Fibroblast of lung (primary cell): ENCODE data around the gene PEPD. TPM values are rescaled to one million over a fixed set of nuclear protein-coding genes. Genes with fewer than 3 reads are reported as not detected.
A peak's percentile ranks its signal among the peaks of the same experiment; 100 is the strongest.

ENCODE experiments used
- DNase-seq, 2 donors: peaks; one replicate each; pipeline versions ENCODE4 v3.0.0 to v3.0.0-alpha.2; 2010; ENCODE audit warnings: low read depth in 2 of 2
- H2AFZ ChIP-seq: 2 replicates; pipeline ENCODE4 v1.5.1; 2012; ENCODE audit warnings: low read length, control low read depth, inconsistent platforms
- H3K27ac ChIP-seq: 2 replicates; pipeline ENCODE4 v1.5.1; 2011; ENCODE audit warnings: low read length, control low read depth; ENCODE audit not compliant: insufficient read depth
- H3K27me3 ChIP-seq: 2 replicates; pipeline ENCODE4 v1.5.1; 2011; ENCODE audit warnings: mild to moderate bottlenecking, low read length; ENCODE audit not compliant: control insufficient read depth, insufficient read depth
- H3K36me3 ChIP-seq: 2 replicates; pipeline ENCODE4 v1.5.1; 2011; ENCODE audit warnings: low read length; ENCODE audit not compliant: control insufficient read depth, insufficient read depth
- H3K4me1 ChIP-seq: 2 replicates; pipeline ENCODE4 v1.5.1; 2011; ENCODE audit warnings: low read length; ENCODE audit not compliant: control insufficient read depth, insufficient read depth; ENCODE audit errors: extremely low read depth
- H3K4me2 ChIP-seq: 2 replicates; pipeline ENCODE4 v1.5.1; 2011; ENCODE audit warnings: low read length, control low read depth; ENCODE audit not compliant: insufficient read depth; ENCODE audit errors: extremely low read depth
- H3K4me3 ChIP-seq, 4 experiments: fragments of 200-600 bp in 1 of 4; sonication (generic) in 1 of 4; replicated peaks in 1 of 4; 2 replicates each; pipeline ENCODE4 v1.5.1; 2011 to 2016; ENCODE audit warnings: low read length in 4 of 4, low read depth in 3 of 4, mild to moderate bottlenecking in 3 of 4, control low read depth in 2 of 4, inconsistent platforms in 1 of 4, mixed read lengths in 1 of 4; ENCODE audit not compliant: insufficient read depth in 1 of 4; ENCODE audit errors: control extremely low read depth in 1 of 4
- H3K79me2 ChIP-seq: 2 replicates; pipeline ENCODE4 v1.5.1; 2012; ENCODE audit warnings: mild to moderate bottlenecking, low read length, inconsistent platforms; ENCODE audit not compliant: control insufficient read depth, insufficient read depth
- H3K9ac ChIP-seq: 2 replicates; pipeline ENCODE4 v1.5.1; 2011; ENCODE audit warnings: mild to moderate bottlenecking, low read length, control low read depth; ENCODE audit not compliant: insufficient read depth
- H3K9me3 ChIP-seq: 2 replicates; pipeline ENCODE4 v1.5.1; 2012; ENCODE audit warnings: low read depth, low read length; ENCODE audit not compliant: control insufficient read depth, insufficient read depth
- H4K20me1 ChIP-seq: 2 replicates; pipeline ENCODE4 v1.5.1; 2011; ENCODE audit warnings: low read length; ENCODE audit not compliant: control insufficient read depth, insufficient read depth; ENCODE audit errors: extremely low read depth
- CTCF ChIP-seq, 2 donors: IDR thresholded peaks in 1 of 2; conservative IDR thresholded peaks in 1 of 2; 1 replicate in 1 of 2; 2 replicates in 1 of 2; pipeline ENCODE4 v1.5.1; 2011 to 2012; ENCODE audit warnings: low read length in 2 of 2, control low read depth in 1 of 2, inconsistent platforms in 1 of 2, low read depth in 1 of 2, mild to moderate bottlenecking in 1 of 2
- EZH2 ChIP-seq: IDR thresholded peaks from 2 replicates; pipeline ENCODE4 v1.5.1; 2012; ENCODE audit warnings: low read length, control low read depth, mild to moderate bottlenecking; ENCODE audit errors: missing control alignments
- polyA plus RNA-seq, 2 donors: library from polyadenylated mRNA; depleted of rRNA in 1 of 2; stranded (reverse) in 1 of 2; unstranded in 1 of 2; fragments of >200 nt; gene quantifications; 2 replicates each; pipeline ENCODE4 v1.2.1, GENCODE V29; 2011 to 2012; ENCODE audit warnings: missing spikeins in 1 of 2
- total RNA-seq: library from RNA; depleted of rRNA; stranded (reverse); fragments of >200 nt; gene quantifications from 2 replicates; pipeline ENCODE4 v1.2.1, GENCODE V29; 2014

The PEPD gene
- total and polyA plus RNA-seq, 2 donors (not counting 1 experiment from before 2014, with no cell fraction given) = 59.8 to 81.9 TPM

DNA sequence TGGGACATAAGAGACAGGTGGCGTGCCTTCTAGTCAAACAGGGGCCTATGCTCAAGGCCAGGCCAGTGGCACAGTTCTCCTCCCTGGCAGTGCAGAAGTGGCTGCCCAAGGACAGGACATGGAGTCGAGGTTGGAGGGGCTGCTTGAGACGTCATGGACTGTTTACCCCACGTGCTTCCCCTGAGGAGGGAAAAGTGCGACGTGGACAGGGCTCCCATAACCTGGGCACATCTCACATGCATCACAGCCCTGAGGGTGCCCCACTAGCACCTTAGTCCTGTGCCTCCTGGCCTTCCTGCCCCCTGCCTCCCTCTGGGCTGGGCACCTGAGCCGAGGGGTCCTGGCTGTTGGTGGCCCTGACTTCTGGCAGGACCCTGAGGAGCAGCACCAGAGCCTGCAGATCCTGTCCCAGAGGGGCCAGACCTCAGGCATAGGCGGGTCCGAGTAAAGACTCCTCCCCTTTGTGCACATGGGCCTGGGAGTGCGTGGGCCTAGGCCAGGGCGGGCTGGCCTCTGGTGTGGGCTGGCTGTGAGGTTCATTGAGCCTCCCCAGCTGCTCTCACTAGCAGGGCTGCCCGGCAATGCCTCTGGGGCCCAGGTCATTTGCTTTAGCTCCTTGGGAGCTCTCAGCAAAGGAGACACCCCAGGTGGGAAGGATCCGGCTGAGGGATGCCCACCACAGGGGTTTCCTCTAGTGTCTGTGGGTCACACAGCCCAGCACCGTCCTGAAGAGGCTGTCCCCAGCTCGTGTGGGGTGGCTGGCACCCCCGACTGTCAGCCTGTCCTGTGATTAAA lies 82.4 kb downstream of the PEPD start:
- no peak overlapping the region for H3K9ac ChIP-seq
- no peak for DNase-seq
- no peaks in the 10 kb centered on the region for H3K27me3 ChIP-seq
- no peak overlapping the region for H2AFZ ChIP-seq
- no peak overlapping the region for H3K4me3 ChIP-seq
- H4K20me1 ChIP-seq = no peaks in the 10 kb centered on the region
- no peak overlapping the region for H3K27ac ChIP-seq
- H3K79me2 ChIP-seq = no peaks in the 10 kb centered on the region
- TF ChIP-seq EZH2 = no peak
- TF ChIP-seq CTCF (conservative IDR thresholded peaks at IDR 0.05 in 1 of 2, IDR thresholded peaks at IDR 0.05 in 1 of 2; ENCODE audit: low read depth in 1 of 2, low read length in 2 of 2) = no peak
- no peak overlapping the region for H3K4me2 ChIP-seq
- no peaks in the 10 kb centered on the region for H3K4me1 ChIP-seq
- H3K36me3 ChIP-seq = no peaks in the 10 kb centered on the region
- H3K9me3 ChIP-seq = no peaks in the 10 kb centered on the region

- peak in 1 of 2 donors; percentile 22 for DNase-seq
- Histone ChIP-seq H2AFZ (no peak overlapping the region), H4K20me1 (no peaks in the 10 kb centered on the region), H3K79me2 (no peaks in the 10 kb centered on the region), H3K4me2 (no peak overlapping the region), H3K4me1 (no peaks in the 10 kb centered on the region), H3K9me3 (no peaks in the 10 kb centered on the region), H3K27ac (no peak overlapping the region), H3K4me3 (no peak overlapping the region), H3K36me3 (no peaks in the 10 kb centered on the region), H3K9ac (no peak overlapping the region), H3K27me3 (no peaks in the 10 kb centered on the region)
- no peak for TF ChIP-seq CTCF (conservative IDR thresholded peaks at IDR 0.05 in 1 of 2, IDR thresholded peaks at IDR 0.05 in 1 of 2; ENCODE audit: low read depth in 1 of 2, low read length in 2 of 2)
- no peak for TF ChIP-seq EZH2
Measured at GRCh38 chr19:33437821-33438671, 83.5 kb downstream of the PEPD start.

- H3K9me3 ChIP-seq = no peaks in the 10 kb centered on the region
- no peaks in the 10 kb centered on the region for H3K4me1 ChIP-seq
- H3K27me3 ChIP-seq = no peaks in the 10 kb centered on the region
- no peak overlapping the region for H3K9ac ChIP-seq
- H3K4me3 ChIP-seq = no peak overlapping the region
- TF ChIP-seq EZH2 (no peak), CTCF (conservative IDR thresholded peaks at IDR 0.05 in 1 of 2, IDR thresholded peaks at IDR 0.05 in 1 of 2; ENCODE audit: low read depth in 1 of 2, low read length in 2 of 2) (no peak)
- H3K27ac ChIP-seq = no peak overlapping the region
- no peaks in the 10 kb centered on the region for H4K20me1 ChIP-seq
- no peaks in the 10 kb centered on the region for H3K36me3 ChIP-seq
- no peak overlapping the region for H3K4me2 ChIP-seq
- no peak overlapping the region for H2AFZ ChIP-seq
- H3K79me2 ChIP-seq = no peaks in the 10 kb centered on the region
- DNase-seq = no peak
Measured at GRCh38 chr19:33437393-33437820, 84.2 kb downstream of the PEPD start.
